HG03520 (cell line): ENCODE results near the gene IPO11.
"Not testable (repeated sequence)": the region's sequence is repeated elsewhere in the genome, so short reads cannot be mapped to it uniquely, and the experiment has no call there.

Experiments used
- ATAC-seq: cut with Tn5 transposase; IDR thresholded peaks from one replicate; pipeline ENCODE4 v1.9.1; 2021; ENCODE audit warnings: mild to moderate bottlenecking, moderate library complexity; ENCODE audit not compliant: unreplicated experiment

Gene IPO11

DNA sequence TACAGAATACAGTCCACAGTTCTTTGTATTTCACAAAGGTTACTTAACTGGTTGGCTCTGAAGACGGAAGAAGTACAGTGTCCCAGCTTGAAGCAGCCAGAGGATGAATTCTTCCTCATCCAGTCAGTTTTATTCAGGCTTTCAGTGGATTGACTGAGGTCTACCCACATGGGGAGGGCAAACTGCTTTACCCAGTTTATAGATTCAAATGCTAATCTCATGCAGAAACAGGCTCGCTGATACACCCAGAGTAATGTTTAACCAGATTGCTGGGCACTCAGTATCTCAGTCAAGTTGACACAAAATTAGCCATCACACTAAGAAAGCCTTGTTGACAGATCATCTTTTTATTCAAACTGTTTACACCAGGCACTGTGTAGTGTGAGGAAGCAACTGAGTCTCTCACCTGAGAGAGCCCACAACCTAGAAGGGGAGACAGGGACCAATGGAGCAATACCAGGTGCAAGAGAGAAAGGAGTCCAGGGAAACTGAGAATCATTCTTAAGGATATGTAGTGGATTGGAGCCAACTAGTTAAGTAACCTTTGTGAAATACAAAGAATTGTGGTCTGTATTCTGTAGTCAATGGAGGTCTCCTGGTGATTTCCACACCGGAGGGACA is 181.9 kb downstream of the IPO11 start:
- ATAC-seq = no peak

DNA sequence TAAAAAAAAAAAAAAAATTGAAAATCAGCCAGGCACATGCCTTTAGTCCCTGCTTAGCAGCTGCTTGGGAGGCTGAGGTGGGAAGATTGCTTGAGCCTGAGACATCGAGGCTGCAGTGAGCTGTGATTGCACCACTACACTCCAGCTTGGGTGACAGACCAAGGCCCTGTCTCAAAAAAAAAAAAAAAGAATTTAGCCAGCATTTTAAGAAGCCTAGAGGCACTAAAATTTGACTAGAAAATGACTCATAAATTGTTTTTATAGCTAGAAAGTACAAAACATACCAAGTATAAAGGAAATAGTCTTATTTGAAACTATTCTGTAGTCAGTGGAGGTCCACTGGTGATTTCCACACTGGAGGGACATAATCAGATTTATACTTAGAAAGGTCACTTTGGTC is 183.5 kb downstream of the IPO11 start:
- no peak for ATAC-seq

DNA sequence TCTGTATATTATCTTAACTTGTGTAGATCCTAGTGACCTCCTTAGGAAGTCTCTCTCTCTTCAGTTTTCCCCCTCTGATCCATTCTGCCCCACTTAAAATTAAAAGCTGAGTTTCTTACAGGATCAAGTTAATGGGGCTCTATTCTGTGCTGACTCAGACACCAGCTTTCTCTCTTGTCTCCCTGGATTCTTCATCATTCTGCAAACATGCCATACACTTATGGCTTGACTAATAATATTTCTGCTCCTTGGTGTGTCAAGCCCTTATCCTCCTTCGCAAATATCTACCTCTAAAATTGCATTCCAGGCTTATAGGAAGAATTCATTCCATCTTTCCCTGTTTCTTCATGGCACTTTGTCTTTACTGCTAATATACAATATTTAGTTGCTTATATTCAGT is 184.1 kb downstream of the IPO11 start:
- no peak for ATAC-seq

DNA sequence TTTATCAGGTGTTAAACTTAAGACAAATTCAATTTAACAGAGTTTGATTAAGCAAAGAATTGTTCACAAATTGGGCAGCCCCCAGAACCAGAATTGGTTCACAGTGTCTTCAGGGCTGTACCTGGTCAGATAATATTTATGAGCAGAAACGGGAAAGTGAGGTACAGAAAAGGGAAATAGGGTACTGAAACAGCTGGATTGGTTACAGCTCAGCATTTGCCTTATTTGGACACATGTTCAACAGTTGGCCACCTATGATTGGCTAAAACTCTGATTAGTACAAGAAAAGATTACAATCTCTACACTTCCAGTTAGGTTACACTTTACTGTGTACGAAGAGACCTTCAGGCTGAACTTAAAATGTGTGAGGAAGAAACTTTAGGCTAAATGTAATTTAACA is 184.8 kb downstream of the IPO11 start:
- no peak for ATAC-seq

- no peak for ATAC-seq
Measured at GRCh38 chr5:62600560-62601252, 188.1 kb downstream of the IPO11 start.

DNA sequence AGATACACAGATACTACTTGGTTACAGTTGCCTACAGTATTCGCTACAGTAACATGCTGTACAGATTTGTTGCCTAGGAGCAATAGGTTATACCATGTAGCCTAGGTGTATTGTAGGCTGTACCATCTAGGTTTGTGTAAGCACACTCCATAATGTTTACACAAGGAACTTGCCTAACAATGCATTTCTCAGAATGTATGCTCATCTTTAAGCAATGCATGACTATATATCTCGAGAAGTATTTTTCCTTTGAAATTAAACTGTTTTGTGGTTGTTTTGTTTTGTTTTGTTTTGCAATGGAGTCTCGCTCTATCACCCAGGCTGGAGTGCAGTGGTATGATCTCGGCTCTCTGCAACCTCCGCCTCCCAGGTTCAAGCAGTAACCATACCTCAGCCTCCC is 191.4 kb downstream of the IPO11 start:
- no peak for ATAC-seq

DNA sequence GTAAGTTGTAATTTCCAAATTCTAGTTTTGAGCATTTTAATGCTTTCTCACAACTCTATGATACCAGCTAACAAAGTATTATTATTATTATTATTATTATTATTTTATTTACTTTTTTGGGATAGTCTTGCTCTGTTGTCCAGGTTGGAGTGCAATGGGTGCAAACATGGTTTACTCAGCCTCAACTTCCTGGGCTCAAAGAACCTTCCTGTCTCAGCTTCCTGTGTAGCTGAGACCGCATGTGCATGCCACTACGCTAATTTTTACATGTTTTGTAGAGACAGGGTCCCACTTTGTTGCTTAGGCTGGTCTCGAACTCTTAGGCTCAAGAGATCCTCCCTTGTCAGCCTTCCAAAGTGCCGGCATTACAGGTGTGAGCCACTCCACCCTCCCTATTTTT is 193.1 kb downstream of the IPO11 start:
- ATAC-seq = no peak

GRCh38 chr5:62606878-62607277 is 194.3 kb downstream of the IPO11 start:
- no peak for ATAC-seq

DNA sequence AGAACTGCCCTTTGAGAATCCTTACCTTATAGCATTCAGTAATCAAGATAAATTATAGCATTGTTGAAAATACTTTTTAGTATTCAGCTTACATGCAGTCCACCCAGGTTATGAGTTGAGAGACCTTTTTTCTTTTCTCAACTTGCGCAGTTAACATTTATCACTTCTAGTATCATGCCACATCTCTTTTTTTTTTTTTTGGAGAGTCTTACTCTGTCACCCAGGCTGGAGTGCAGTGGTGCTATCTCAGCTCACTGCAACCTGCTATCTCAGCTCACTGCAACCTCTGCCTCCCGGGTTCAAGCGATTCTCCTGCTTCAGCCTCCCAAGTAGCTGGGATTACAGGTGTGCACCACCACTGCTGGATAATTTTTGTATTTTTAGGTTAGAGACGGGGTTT is 195.1 kb downstream of the IPO11 start:
- ATAC-seq = no peak

DNA sequence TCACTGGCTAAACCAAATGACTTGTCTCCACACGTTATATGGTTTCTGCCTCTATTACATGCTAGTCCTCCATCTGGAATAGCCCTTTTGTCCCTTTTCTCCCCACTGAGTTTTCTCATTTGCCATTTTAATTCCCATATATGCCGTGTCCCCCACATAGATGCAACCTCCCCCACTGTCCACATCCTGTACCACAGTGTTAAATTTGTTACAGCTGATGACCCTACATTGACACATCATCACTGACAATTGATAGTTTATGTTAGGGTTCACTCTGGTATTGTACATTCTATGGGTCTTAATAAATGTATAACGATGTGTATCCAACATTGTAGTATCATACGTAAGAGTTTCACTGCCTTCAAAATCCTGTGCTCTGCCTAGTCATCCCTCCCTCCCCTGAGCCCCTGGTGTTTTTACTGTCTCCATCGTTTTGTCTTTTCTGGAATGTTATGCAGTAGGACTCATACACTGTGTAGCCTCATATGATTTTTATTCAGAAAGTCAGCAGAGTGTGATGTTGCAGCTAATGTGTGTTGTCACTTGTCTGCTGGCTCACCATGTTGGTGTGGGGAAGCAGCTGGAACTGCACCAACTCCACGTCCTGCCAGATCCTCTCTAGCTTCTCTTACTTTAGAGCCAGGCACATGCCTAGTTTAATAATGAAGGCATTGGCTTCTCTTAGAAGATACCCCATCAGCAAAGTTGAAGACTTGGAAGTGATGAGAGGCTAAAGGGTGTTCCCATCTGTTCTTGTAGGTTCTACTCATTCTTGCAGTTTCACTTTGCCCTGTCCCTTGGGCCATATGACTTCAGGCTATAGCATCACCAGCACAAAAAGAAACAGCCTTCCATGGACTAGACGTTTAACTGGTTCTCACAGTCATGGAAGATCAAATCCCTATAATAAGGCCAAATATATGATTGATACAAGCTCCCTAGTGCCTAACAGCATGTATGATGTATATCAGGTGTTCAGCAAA is 196.3 kb downstream of the IPO11 start:
- no peak for ATAC-seq

DNA sequence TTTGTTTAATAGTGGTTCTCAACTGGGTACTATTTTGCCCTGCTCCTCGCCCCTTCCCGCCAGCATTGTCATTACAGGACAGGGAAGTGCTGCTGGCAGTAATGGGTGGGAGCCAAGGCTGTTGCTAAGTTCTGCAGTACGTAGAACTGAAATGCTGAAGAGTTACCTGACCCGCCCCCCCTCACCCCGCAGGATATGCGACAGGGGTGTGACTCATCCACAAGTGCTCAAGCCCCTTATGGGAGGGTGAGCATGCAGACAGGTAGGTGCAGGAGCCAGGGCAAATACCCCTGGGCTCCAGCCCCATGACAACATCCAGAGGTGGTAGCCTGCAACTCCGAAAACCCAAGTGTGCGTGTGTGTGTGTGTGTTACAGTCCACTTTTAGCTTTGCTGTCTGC is 201.8 kb downstream of the IPO11 start:
- ATAC-seq = no peak

DNA sequence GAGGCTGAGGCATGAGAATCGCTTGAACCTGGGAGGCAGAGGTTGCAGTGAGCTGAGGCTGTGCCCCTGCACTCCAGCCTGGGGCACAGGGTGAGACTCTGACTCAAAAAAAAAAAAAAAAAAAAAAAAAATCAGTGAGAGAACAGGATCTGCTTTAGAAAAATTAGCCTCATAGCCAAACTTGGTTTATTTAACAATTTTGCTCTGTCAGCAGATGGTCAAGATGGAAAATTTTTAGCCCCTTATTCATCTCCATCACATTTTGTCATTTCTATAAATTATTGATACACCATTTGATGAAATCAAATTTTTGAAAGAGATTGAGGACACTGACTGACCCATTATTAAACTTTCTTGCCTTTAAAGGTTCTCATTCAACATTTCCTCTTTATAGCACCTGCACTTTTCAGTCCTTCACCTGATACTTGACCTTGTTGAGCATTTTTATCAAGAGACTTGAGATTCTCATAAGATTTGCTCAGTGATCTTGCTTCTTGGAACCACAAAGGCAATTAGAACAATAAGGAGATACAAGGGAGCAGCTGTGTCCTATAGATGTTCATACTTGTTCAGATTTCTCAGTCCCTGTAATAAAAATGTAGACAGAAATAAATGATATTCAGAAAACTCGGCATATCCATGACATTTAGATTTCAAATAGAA is 204.2 kb downstream of the IPO11 start:
- ATAC-seq = no peak

GRCh38 chr5:62617943-62618342 is 205.4 kb downstream of the IPO11 start:
- no peak for ATAC-seq

GRCh38 chr5:62620761-62621160 is 208.2 kb downstream of the IPO11 start:
- ATAC-seq = no peak

- no peak for ATAC-seq
Measured at GRCh38 chr5:62621280-62621679, 208.7 kb downstream of the IPO11 start.

- no peak for ATAC-seq
Measured at GRCh38 chr5:62623271-62623670, 210.7 kb downstream of the IPO11 start.

DNA sequence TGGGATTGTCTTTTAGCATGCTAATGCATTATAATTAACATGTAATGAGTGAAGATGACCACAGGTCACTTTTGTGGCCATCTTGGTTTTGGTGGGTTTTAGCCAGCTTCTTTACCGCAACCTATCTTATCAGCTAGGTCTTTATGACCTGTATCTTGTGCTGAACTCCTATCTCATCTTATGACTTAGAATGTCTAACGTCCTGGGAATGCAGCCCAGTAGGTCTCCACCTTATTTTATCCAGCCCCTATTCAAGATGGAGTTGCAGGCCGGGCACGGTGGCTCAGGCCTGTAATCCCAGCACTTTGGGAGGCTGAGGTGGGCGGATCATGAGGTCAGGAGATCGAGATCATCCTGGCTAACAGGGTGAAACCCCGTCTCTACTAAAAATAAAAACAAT is 211.9 kb downstream of the IPO11 start:
- ATAC-seq = not testable (repeated sequence)

DNA sequence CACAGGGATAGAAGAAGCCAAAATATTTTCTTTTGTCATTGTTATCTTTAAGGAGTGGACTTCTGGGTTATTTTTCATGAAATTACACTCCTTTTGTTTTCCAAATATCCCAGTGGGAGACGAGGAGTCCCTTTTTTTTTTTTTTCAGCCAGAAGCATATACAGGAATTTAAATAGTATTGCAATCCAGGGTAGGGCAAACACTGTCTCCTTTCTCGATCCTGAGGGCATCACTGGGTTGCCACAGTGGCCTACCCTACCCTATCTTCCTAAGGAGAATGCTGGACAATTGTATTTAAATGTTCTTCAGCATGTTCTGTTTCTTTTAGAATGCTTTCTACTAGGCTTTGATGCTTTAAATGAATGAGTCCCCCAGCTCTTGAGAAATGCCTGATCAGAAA is 214.0 kb downstream of the IPO11 start:
- ATAC-seq = no peak

DNA sequence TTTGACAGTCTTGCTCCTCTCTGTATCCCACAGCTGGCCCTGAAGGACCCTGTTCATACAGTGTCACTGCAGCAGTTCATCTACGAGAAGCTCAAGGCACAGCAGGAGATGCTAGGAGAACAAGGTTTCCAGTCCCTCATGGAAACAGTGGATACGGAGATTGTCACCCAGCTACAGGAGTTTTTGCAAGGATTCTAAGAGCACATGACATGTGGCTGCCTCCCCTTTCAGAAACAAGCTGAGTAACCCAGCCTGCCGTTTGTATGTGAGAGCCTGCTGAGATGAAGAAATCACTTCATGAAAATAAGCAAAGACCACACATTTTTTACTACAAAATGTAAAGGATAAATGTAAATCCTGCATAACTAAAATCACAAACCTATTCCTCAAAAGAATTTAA is 214.6 kb downstream of the IPO11 start:
- ATAC-seq = no peak

GRCh38 chr5:62627901-62628300 is 215.3 kb downstream of the IPO11 start:
- no peak for ATAC-seq

DNA sequence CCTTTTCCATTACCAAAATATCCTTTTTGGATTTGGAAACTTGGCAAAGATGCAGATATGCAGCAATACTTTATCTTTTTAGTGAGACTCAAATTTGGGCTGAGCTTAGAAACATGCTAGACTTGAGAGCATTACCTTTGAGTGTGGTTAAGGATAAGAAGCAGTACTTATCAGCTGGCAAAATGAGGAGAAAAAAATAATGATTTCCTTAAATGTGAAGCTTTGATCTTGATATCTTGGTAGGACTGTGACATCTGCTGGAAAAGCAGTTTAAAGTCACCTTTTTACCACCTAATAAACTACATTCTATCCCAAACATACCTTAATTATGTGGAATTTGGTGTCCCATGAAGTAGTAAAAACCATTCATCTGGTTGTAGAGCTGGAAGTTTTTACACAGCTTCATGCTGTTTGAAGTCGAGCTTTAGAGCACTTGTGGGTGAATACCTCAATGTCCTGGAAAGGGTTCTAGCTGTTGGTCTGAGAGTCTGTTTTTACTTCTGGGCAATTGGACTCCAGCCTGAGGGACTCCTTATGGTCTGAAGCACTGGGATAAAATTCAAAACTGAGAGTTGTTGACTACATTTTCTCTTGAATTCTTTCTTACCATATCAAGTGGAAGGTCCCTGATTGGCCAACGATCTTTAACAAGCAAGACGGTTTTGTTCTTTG is 219.5 kb downstream of the IPO11 start:
- ATAC-seq = no peak
